ENCODE results near the gene CEP192.

CEP192 gene

GRCh38 chr18:13147130-13147529 lies 156.0 kb downstream of the CEP192 start:
- DNase-seq = no peak

- DNase-seq = no peak
Observed at GRCh38 chr18:13151656-13152055, 160.5 kb downstream of the CEP192 start.

GRCh38 chr18:13158428-13158827 lies 167.3 kb downstream of the CEP192 start:
- no peak for DNase-seq

GRCh38 chr18:13159579-13159978 lies 168.4 kb downstream of the CEP192 start:
- DNase-seq = no peak

- no peak for DNase-seq
Observed at GRCh38 chr18:13161276-13161899, 170.2 kb downstream of the CEP192 start.

- no peak for DNase-seq
Observed at GRCh38 chr18:13163167-13163927, 172.2 kb downstream of the CEP192 start.

- no peak for DNase-seq
Observed at GRCh38 chr18:13164406-13164805, 173.2 kb downstream of the CEP192 start.

- no peak for DNase-seq
Observed at GRCh38 chr18:13165636-13166423, 174.7 kb downstream of the CEP192 start.

- DNase-seq = no peak
Observed at GRCh38 chr18:13173578-13174145, 182.5 kb downstream of the CEP192 start.

Data from activated CD4-positive, alpha-beta T cell treated with anti-CD3 and anti-CD28 coated beads, Interleukin-2, amount 50 U/mL, for 1 hour (primary cell).